GM18508 (cell line): ENCODE measurements around the gene LSM14A.
"Not testable (repeated sequence)": the region's sequence is repeated elsewhere in the genome, so short reads cannot be mapped to it uniquely, and the experiment has no call there.

ENCODE experiments used
- ATAC-seq: cut with Tn5 transposase; IDR thresholded peaks from one replicate; pipeline ENCODE4 v1.9.1; 2021; ENCODE audit warnings: moderate number of reproducible peaks; ENCODE audit not compliant: insufficient read depth, unreplicated experiment

Gene LSM14A

DNA sequence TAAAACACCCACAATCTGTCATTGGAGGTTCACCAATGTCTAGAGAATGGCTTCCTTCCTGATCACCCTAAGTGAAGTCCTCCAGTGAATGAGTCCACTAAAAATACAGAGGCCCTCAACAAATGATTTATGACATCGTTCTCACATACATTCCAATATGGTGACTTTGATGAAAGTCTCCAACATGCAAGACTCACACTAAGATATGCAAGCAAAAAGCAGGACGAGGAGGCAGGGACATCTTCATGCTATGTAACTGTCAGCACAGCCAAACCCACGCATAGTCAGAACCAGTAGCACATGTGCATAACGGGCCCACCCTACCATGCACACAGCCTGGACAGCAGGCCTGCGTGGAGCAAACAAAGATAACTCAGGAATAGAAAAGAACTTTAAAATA, 16.6 kb upstream of the LSM14A start:
- ATAC-seq, result no peak

DNA sequence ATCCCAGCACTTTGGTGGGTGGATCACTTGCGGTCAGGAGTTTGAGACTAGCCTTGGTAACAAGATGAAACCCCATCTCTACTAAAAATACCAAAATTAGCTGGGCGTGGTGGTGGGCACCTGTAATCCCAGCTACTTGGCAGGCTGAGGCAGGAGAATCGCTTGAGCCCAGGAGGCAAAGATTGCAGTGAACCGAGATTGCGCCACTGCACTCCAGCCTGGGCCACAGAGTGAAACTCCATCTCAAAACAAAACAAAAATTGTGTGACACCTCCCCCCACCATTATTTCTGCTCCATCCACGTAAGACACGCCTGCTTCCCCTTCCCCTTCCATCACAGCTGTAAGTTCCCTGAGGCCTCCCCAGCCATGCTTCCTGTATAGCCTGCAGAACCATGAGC, 13.3 kb upstream of the LSM14A start:
- not testable (repeated sequence) for ATAC-seq

DNA sequence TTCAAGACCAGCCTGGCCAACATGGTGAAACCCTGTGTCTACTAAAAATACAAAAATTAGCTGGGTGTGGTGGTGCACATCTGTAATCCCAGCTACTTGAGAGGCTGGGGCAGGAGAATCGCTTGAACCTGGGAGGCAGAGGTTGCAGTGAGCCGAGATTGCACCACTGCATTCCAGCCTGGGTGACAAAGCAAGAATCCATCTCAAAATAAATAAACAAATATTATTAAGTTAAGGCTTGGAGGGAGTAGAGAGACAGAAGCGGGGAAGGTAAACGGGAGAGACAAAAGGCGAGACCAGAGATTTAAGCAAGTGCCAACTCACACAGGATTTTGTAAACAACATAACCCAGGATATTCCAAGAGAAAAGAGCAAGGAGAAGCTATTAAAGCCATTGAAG, 12.8 kb upstream of the LSM14A start:
- ATAC-seq, result not testable (repeated sequence)

DNA sequence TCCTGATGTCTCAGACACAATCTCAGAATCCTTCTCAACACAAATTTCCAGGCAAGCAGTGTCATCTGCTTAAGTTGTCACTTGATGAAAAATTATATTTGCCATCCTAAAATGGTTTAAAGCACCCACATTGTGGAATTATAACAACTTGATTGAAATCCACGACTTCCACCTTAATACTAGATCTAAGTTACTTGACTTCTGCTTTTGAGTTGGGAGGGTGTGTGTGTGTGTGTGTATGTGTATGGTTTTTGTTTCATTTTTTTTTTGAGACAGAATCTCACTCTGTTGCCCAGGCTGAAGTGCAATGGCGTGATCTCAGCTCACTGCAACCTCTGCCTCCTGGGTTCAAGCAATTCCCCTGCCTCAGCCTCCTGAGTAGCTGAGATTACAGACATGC, 10.4 kb upstream of the LSM14A start:
- not testable (repeated sequence) for ATAC-seq

DNA sequence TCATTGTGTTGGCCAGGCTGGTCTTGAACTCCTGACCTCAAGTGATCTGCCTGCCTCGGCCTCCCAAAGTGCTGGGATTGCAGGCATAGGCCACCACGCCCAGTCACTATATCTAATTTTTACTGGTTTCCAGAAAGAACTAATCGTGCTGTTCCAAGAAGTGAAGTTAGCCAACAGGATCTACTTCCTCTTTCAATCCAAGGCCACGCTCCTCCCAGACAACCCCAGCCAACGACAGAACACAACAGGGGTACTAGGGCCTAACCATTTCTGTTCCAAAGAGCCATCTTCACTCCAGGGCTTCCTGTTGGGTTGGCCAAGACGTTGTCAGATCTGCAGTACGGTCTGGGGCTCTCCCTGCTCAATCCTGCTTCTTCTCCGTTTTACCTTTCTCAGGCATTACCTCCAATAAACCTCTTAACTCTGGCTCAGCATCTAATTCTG, 7.0 kb upstream of the LSM14A start:
- ATAC-seq, result no peak

DNA sequence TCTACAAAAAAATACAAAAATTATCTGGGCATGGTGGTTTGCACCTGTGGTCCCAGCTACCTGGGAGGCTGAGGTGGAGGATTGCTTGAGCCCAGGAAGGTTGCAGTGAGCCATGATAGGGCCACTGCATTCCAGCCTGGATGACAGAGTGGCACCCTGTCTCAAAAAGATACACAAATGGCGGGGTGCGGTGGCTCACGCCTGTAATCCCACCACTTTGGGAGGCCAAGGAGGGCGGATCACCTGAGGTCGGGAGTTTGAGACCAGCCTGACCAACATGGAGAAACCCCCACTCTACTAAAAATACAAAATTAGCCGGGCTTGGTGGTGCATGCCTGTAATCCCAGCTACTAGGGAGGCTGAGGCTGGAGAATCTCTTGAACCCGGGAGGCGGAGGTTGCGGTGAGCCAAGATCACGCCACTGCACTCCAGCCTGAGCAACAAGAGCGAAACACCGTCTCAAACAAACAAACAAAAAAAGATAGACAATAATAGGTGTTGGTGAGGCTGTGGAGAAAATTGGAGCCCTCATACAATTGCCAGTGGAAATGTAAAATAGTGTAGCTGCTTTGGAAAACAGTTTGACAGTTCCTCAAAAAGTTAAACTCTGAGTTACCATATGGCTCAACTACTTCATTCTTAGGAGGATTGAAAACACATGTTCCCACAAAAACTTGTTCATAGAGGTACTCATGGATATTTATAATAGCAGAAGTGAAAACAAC, 2.7 kb upstream of the LSM14A start:
- not testable (repeated sequence) for ATAC-seq

DNA sequence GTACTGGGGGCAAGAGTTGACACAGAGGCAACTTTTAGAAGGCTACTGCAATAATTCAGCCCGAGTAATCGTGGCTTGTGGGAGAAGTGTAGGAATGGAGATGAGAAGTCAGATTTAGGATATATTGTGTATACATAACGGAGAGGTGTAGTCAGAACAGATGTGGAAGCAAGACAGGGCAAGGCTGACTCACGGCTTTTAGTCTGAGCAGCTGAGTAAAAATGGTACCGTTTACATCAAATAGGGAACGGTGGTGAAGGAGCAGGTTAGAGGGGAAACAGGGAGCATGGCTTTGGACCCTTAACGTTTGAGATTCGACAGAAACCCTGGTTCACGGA, 796 bp upstream of the LSM14A start:
- no peak for ATAC-seq

DNA sequence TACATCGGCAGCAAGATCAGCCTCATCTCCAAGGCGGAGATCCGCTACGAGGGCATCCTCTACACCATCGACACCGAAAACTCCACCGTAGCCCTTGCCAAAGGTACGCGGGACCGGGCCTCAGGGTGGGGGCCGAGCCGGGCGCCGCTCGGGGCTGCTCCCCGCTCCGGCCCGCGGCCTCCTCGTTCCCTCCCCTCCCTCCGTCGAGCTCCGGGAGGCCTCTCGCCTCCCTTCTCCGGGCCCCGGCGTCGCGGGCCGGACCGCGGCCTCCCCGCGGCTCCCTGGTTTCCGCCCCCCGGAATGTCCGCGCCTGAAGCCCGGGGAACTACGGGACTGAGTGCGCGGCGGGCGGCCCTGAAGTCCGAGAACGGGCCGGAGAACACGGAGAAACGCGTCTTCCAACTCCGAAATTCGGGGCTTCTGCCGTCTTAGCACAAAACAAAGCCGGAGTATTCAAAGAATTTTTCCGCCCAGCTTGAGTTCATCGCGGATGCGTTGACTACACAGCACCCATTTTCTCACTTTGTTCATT, 423 bp downstream of the LSM14A start:
- no peak for ATAC-seq

DNA sequence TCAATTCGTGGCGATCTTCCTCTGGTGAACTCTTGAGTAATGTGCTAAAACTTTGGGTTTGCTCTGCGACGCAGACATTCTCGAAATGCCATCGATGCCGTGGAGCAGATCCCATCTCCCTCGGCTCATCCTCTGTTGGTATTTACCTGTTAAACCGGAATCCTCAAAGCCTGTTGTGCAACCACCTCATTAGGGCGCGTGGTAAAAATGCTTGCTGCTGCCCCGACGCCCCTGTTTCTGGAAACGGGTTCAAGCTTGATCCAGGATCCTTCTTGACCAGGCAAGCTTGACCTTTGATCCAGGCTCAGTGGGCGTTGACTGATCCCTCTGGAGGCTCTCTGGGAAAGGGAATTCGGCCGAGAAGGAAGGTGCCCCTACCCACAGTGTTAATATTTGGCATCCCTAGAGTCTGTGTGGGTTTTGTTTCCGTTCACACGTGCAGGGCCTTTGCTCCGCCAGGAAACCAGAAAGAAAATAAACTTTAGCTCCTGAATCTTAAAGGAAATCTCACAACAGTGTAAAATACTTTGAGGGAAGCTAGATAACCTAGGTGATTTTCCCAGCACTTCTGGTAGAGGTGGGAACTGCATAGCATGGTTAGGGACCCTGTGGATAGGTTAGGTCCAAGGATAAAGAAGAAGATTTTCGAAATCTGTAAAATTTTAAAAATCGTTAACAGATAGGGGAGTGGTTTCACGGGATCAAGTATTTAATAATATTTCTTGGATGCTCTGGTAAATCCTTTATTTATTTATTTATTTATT, 1.1 kb downstream of the LSM14A start:
- ATAC-seq, result no peak

DNA sequence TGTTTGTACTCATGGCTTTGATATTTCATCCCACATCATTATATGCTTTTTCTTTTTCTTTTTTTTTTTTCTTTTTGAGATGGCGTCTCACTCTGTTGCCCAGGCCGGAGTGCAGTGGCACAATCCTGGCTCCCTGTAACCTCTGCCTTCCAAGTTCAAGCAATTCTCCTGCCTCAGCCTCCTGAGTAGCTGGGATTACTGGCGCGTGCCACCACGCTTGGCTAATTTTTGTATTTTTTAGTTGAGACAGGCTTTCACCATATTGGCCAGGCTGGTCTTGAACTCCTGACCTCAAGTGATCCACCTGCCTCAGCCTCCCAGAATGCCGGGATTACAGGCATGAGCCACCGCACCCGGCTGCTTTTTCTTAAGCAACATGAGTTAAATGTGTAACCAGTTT, 2.9 kb downstream of the LSM14A start:
- not testable (repeated sequence) for ATAC-seq

DNA sequence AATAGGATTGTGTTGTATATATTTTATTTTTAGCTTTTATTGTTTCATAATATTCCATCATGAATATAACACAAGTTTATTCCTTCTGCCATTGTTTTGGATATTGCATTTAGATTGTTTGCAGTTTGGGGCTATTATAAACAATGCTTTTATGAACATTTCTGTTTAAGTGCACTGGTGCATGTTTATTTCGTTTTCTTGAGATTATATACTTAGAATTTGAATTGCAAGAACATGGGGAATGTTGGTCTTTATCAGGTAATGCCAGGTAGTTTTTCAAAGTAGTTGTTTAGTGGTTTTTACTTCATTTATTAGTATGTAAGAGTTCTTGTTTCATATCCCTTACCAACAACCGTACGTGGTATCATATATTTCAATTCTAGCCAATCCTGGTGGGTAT, 4.3 kb downstream of the LSM14A start:
- no peak for ATAC-seq

DNA sequence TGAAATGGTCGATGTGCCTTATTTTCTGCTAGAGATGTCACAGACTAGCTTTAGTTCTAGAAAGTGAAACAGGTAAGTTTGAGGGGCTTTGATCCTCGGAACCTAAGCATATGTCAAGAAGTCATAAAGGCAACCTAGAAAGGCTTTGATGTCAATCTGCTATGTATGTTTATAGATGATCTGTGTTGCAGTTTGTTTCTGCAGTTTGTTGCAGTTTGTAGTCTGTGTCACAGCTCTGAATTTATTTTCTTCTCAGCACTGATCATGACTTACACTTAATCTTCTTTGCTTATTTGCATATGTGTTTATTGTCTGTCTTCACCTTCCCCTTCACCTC, 5.9 kb downstream of the LSM14A start:
- no peak for ATAC-seq

DNA sequence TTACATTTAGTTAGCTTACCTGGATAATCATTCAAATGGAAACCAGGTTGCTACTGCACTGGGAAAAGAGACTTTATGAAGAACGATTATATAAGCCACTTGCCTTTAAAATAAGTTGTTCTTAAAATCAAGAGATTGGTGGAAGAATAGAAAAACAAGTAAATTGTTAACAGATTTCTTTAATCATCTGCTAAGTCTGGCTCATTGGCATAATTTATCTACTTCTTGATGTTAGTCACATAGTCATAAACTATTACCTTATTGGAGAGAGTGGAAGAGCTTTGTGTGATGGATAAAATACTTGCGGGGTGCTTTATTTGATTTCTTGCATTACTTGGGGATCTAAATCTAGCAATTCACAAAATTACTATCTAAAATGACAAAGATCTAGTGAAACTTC, 6.8 kb downstream of the LSM14A start:
- ATAC-seq, result no peak

DNA sequence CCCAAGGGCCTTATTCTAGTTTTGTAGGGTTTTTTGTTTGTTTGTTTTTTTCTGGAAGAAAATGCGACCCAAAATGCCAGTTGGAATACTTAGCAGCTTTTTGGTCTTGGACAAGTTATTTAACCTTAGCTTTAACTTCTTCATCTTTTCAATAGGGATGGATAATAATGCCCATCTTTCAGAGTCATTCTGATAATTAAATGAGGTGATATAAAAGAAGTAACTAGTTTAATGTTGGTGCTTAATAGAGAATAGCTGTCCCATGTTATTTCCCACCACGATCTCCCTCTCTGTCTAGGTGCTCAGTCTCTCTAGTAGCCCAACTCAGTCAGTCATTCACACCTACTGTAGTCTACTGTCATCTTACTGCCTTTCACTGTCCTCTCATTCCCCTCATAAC, 8.0 kb downstream of the LSM14A start:
- no peak for ATAC-seq

DNA sequence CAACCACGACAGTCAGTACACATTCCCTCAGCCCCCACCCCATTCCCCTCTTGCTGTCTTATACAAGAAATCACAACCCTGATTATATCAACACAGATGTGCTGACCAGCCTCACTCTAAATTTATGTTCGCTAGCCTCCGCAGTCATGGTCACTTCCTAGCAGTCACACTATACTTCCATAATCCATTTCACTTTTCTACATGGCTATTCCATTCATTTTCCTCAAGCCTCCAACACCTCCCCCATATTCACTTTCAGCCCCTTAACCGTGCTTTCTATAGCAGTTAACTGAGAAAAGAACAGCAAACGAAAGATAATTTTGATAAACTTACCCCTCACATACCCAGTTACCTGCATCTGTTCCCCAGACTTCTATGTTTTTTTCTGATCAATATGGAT, 8.4 kb downstream of the LSM14A start:
- ATAC-seq, result no peak

DNA sequence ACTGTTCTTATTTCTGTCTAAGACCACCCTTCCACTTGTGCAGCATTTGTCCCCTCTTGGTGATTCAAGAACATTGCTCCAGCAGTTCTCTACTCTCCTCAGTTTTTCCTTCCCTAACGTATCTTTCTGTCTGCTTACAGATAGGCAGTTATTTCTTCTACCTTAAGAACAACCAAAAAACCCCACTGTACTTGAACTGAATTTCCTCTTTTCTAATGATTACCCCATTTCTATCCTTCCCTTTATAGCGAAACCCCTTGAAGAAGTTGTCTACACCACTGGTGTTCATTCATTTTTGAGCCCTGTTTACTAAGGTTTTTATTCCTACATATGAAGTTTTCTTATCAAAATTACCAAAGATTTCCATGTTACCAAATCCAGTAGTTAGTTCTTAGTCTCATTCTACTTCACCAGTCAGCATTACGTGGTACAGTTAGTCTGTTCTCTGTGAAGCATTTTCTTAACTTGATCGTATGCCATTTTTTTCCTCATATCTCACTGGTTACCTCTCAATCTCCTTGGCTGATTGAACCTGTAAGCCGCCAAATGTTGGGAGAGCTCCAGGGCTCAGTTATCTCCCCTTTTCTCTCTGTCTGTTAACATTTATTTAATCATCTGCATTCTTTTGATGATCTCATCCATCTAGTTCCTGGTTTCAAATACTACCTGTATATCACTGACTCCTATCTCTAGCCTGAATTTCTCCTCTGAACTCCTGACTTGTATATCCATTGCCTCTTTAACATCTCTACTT, 9.0 kb downstream of the LSM14A start:
- ATAC-seq, result no peak

DNA sequence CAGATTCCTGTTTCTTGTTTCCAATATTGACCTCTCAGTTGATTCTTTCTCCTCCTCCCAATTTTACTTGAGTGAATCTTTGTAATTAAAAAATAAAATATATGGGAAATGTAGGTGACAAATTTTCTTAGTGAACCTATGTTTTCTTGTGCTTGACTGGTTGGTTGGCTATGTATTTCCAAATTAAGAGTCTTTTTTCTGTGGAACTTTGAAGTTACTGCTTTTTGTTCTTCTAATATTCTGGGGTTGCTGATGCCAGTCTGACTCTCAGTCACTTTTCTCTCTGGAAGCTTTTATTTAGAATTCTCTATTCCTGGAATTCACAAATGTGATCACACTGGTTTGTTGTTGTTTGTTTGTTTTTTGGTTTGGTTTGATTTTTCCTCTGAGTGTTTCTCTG, 9.8 kb downstream of the LSM14A start:
- ATAC-seq, result no peak

DNA sequence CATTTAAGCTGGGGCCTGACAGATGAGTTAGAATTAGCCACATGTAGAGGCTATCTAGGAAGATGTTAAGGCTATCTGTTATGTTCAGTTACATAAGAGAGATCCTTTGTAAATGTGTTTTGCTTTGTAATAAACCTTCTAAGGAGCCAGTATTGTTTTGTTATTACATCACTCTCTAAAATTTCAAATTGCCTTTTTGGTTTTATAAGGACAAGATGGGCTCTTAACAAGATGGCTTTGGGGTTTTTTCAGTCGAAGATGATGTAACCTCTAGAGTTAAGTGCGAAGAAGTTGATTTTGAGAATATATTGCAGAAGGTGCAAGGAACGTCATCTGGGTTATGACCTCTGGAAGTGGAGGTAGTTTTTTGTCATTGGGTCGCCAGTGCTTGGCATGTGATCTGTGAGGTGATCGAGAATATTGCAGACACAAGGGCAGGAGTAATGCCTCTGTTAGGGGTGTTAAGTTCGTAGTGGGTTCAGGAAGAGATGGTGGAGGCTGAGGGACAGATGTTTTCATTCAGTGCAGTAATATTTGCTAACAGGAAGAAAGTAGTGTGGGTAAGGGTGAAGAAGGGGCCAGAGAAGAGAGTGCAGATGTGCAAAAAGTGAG, 12.7 kb downstream of the LSM14A start:
- ATAC-seq, result no peak

DNA sequence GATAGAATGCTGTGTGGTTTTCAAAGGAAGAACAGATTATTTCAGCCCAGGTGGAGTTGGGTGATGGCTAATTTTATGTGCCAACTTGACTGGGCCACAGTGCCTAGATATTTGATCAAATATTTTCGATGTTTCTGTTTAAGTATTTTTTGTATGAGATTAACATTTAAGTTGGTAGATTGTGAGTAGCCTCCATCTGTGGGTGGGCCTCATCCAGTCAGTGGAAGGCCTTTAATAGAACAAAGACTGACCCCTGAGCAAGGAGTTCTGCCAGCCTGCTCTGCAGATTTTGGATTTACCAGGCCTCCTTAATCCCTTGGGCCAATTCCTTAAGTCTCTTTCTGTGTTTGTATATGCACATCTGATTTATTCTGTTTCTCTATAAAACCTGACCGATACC, 13.9 kb downstream of the LSM14A start:
- no peak for ATAC-seq

DNA sequence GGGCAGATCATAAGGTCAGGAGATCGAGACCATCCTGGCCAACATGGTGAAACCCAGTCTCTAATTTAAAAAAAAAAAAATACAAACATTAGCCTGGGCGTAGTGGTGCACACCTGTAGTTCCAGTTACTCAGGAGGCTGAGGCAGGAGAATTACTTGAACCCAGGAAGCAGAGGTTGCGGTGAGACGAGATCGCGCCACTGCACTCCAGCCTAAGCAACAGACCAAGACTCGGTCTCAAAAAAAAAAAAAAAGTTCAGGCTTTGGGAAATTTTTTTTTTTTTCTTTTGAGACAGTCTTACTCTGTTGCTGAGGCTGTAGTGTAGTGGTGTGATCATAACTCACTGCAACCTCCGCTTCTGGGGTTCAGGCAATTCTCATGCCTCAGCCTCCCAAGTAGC, 14.7 kb downstream of the LSM14A start:
- ATAC-seq, result no peak

DNA sequence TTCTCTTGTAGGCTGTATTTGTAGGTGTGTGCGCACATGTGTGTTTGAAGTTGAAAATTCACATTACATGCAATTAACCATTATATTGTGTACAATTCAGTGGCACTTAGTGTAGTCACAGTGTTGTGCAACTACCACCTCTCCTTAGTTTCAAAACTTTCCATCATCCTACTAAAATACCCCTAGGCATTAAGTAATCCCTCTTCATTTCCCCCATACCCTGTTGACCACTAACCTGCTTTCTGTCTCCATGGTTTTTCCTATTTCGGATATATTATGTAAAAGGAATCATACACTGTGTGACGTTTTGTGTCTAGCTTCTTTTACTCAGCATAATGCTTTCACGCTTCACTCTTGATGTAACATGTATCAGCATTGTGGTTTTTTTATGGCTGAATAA, 16.1 kb downstream of the LSM14A start:
- no peak for ATAC-seq
